ENCODE data around the gene EYA3. TPM values are rescaled to one million over a fixed set of nuclear protein-coding genes. Genes with fewer than 3 reads are reported as not detected.

The EYA3 gene
- total and polyA plus RNA-seq, 2 of the 4 experiments (the other 2 are of a cell fraction), result 9.1 to 17.6 TPM

- ATAC-seq (ENCODE audit: low read depth) (peak; percentile 85), DNase-seq (peak; percentile 91)
- Histone ChIP-seq H4K5ac (ENCODE audit: low read depth, low read length) (peak overlapping the region; percentile 65; the same call in 1 of the 2 replicates), H3K4me2 (ENCODE audit: low read depth, low read length) (peak overlapping the region; percentile 43; the same call in 1 of the 2 replicates), H2AFZ (replicated peaks; ENCODE audit: low read length, poor library complexity) (no peak overlapping the region), H2BK20ac (ENCODE audit: low read depth, low read length) (0 out of 2 replicates have a peak overlapping the region, but pooled peaks have one; percentile 11), H3K9ac (ENCODE audit: low read depth, low read length) (0 out of 2 replicates have a peak overlapping the region, but pooled peaks have one; percentile 10), H2BK15ac (ENCODE audit: low read depth, low read length) (peak overlapping the region; percentile 22; the same call in 1 of the 3 replicates), H2BK5ac (ENCODE audit: low read depth, low read length, poor library complexity, severe bottlenecking) (peak overlapping the region; percentile 43), H4K20me1 (ENCODE audit: insufficient read depth, low read length) (no peaks in the 10 kb centered on the region), H2AK9ac (replicated peaks; ENCODE audit: low read depth, low read length, poor library complexity) (no peak overlapping the region), H3K4ac (ENCODE audit: low read depth, low read length) (peak overlapping the region; percentile 51; the same call in 1 of the 2 replicates), H3K9me1 (ENCODE audit: insufficient read depth, low read length) (peaks cover 22% of the 10 kb centered on the region), H2BK120ac (ENCODE audit: low read depth, low read length) (peak overlapping the region; percentile 38; the same call in 1 of the 2 replicates), H3K36me3 (ENCODE audit: control insufficient read depth, insufficient read depth, low read length) (peaks cover 24% of the 10 kb centered on the region), H3K4me1 (ENCODE audit: control insufficient read depth, insufficient read depth, low read length) (peaks cover 17% of the 10 kb centered on the region), H3K18ac (ENCODE audit: low read depth, low read length) (peak overlapping the region; percentile 74; the same call in 1 of the 2 replicates), H3K4me3 (ENCODE audit: insufficient read depth, low read depth, low read length) (no peak overlapping the region), H3K23ac (ENCODE audit: low read depth, low read length) (0 out of 2 replicates have a peak overlapping the region, but pooled peaks have one; percentile 37), H3K14ac (replicated peaks; ENCODE audit: low read depth, low read length) (peak overlapping the region; percentile 56; the same call in 1 of the 2 replicates), H3K27ac (ENCODE audit: insufficient read depth, low read length) (peak overlapping the region; percentile 33; the same call in 1 of the 2 replicates), H3K27me3 (ENCODE audit: control insufficient read depth, insufficient read depth, low read length) (no peaks in the 10 kb centered on the region), H3K9me3 (ENCODE audit: control insufficient read depth, insufficient read depth, low read length) (no peaks in the 10 kb centered on the region), H3K79me1 (ENCODE audit: low read depth in 1 of 2, low read length in 2 of 2) (peaks cover 4 to 29% of the 10 kb centered on the region in 2 experiments; a peak in 3 of 4 replicates), H4K8ac (ENCODE audit: low read depth in 2 of 2, low read length in 2 of 2) (peak overlapping the region in 1 of 2 experiments; percentile 66; a peak in 1 of 4 replicates), H4K91ac (ENCODE audit: insufficient read depth, low read depth, low read length) (0 out of 2 replicates have a peak overlapping the region, but pooled peaks have one; percentile 5), H2AK5ac (ENCODE audit: low read depth, low read length) (peak overlapping the region; percentile 52; the same call in 1 of the 2 replicates), H3K56ac (ENCODE audit: extremely low read depth, insufficient read depth, low read length) (no peak overlapping the region)
- dilution Hi-C loops (cut with HindIII; ENCODE audit: low sequenced_read_pairs, unreplicated experiment) (no loop called here), intact Hi-C loops (cut with micrococcal nuclease) (no loop called here), in situ Hi-C loops (cut with MboI; ENCODE audit: low sequenced_read_pairs) (no loop called here)
- ChIA-PET POLR2A (ENCODE audit: unreplicated experiment) (interaction anchor here (1.4 kb wide), 1 partner anchor 11 kb away, joined by 4 read pairs; the partner anchor contains the start of gene XKR8), CTCF (interaction anchor here (1.2 kb wide), 2 partner anchors 9 to 30 kb away, joined by 3 to 4 read pairs; no protein-coding TSS in a partner anchor)
- WGBS, 2 experiments (ENCODE audit: extremely low coverage in 2 of 2, insufficient read length in 1 of 2), result 14% methylated on average over 1 of the region's 6 CpGs; no CpG with 5 or more reads in 1 of the 2 experiments
- BruUV-seq (replicated peaks), result no TSS peak
- TF ChIP-seq CEBPB (IDR thresholded peaks at IDR 0.05; ENCODE audit: low read depth, low read length) (no peak), BHLHE40 (IDR thresholded peaks at IDR 0.05; ENCODE audit: low read depth, low read length) (no peak), RCOR1 (IDR thresholded peaks at IDR 0.05; ENCODE audit: insufficient replicate concordance, low read length) (no peak), FOS (IDR thresholded peaks at IDR 0.05; ENCODE audit: low read depth, low read length) (0 out of 2 replicates have a peak, but pooled peaks have one; percentile 14), MXI1 (IDR thresholded peaks at IDR 0.05; ENCODE audit: borderline replicate concordance, low read depth, low read length) (no peak), POLR2A (IDR thresholded peaks at IDR 0.05; ENCODE audit: low read depth, low read length) (no peak)
Observed at GRCh38 chr1:27970401-27970800, 118.0 kb downstream of the EYA3 start.

Data from IMR-90 (cell line).